Motor neuron (in vitro differentiated cells): ENCODE data around the gene NMRK2. TPM values are rescaled to one million over a fixed set of nuclear protein-coding genes. Genes with fewer than 3 reads are reported as not detected.

Source experiments
- ATAC-seq, 8 experiments: fragments of 200-7000 bp; cut with Tn5 transposase; replicated peaks in 6 of 8; 2 replicates each; pipeline ENCODE4 v1.8.0; 2021; ENCODE audit warnings: mild to moderate bottlenecking in 8 of 8, moderate library complexity in 8 of 8
- H3K27ac ChIP-seq, 2 donors: fragments of 250-450 bp; sonication (Bioruptor Pico); 2 replicates each; pipeline ENCODE4 v1.9.0; 2021; ENCODE audit warnings: antibody characterized with exemption in 2 of 2, mild to moderate bottlenecking in 2 of 2, moderate library complexity in 1 of 2
- H3K4me1 ChIP-seq, 2 donors: fragments of 250-450 bp; sonication (Bioruptor Pico); replicated peaks in 1 of 2; 2 replicates each; pipeline ENCODE4 v1.6.1; 2021; ENCODE audit warnings: antibody characterized with exemption in 2 of 2, mild to moderate bottlenecking in 2 of 2, moderate library complexity in 1 of 2
- H3K4me3 ChIP-seq, 5 donors: fragments of 250-450 bp; sonication (Bioruptor Pico); 2 replicates each; pipeline ENCODE4 v1.9.0; 2021; ENCODE audit warnings: antibody characterized with exemption in 5 of 5, mild to moderate bottlenecking in 5 of 5, moderate library complexity in 4 of 5
- WGBS, 10 experiments: fragments of 450-650 bp; shearing (Covaris generic); methylation state at CpG; one replicate each; pipeline ENCODE4 v1.0.0; 2022; 5-methylcytosine and 5-hydroxymethylcytosine counted together
- in situ Hi-C, 9 experiments: fragments of 400-800 bp; cut with MboI; loops; one replicate each; pipeline ENCODE4 v1.15.0; 2021; ENCODE audit warnings: low sequenced_read_pairs in 9 of 9, low pct_unique_long_range_greater_than_20kb in 2 of 9; ENCODE audit not compliant: unreplicated experiment in 9 of 9
- total RNA-seq, 8 experiments: library from RNA; unstranded; fragments of 300-600 nt; gene quantifications; 2 replicates each; pipeline versions ENCODE4 v1.2.3 to v1.2.4, GENCODE V29; 2022

NMRK2 gene
- total RNA-seq, 8 experiments from 2014 or later = not detected

- WGBS, 10 experiments = 0 to 80% (median 70%) methylated on average over 1 to 6 of the region's 7 CpGs; no CpG with 5 or more reads in 5 of the 10 experiments
- H3K27ac ChIP-seq = no peak overlapping the region
These were observed 50.7 kb downstream of the NMRK2 start for GRCh38 chr19:3983542-3983914.

GRCh38 chr19:3983936-3984583 lies 51.2 kb downstream of the NMRK2 start:
- ATAC-seq = peak in 2 of 8 experiments; percentile 0 to 4
- in situ Hi-C loops = no loop called here
- Histone ChIP-seq H3K27ac (peak overlapping the region; percentile 82 to 94), H3K4me1 (peaks cover 11 to 16% of the 10 kb centered on the region in 2 donors), H3K4me3 (peak overlapping the region; percentile 92 to 99 (median 96))
- WGBS, 10 experiments = 0 to 60% (median 14%) methylated on average over 1 to 13 of the region's 30 CpGs; no CpG with 5 or more reads in 2 of the 10 experiments

More at GRCh38 chr19:3983542-3983914, 50.7 kb downstream of the NMRK2 start:
- peaks cover 11 to 16% of the 10 kb centered on the region in 2 donors for H3K4me1 ChIP-seq
- in situ Hi-C loops = no loop called here
- H3K4me3 ChIP-seq = peak overlapping the region in 4 of 5 donors; percentile 92 to 98 (median 96)
- no peak for ATAC-seq

- H3K27ac ChIP-seq = peak overlapping the region; percentile 82 to 94
- WGBS, 10 experiments = 0% methylated on average over 1 to 8 of the region's 10 CpGs; no CpG with 5 or more reads in 3 of the 10 experiments
These were observed 51.7 kb downstream of the NMRK2 start for GRCh38 chr19:3984584-3984907.

GRCh38 chr19:3984908-3985642 lies 52.2 kb downstream of the NMRK2 start, which contains the start of gene EEF2:
TSS of gene EEF2 (minus strand) at chr19:3985463. CDS start at chr19:3985380, 83 bp downstream.
- peaks cover 11 to 16% of the 10 kb centered on the region in 2 donors for H3K4me1 ChIP-seq
- H3K4me3 ChIP-seq = peak within 1 kb of the TSS; percentile 92 to 99 (median 96)
- in situ Hi-C loops = no loop called here
- peak within 1 kb of the TSS; percentile 82 to 94 for H3K27ac ChIP-seq
- peak; percentile 6 to 57 (median 39) for ATAC-seq
- WGBS, 10 experiments = 0 to 3% (median 0%) methylated on average over 1 to 16 of the region's 80 CpGs; no CpG with 5 or more reads in 4 of the 10 experiments

More at GRCh38 chr19:3984584-3984907, 51.7 kb downstream of the NMRK2 start:
- Histone ChIP-seq H3K4me1 (peaks cover 11 to 16% of the 10 kb centered on the region in 2 donors), H3K4me3 (peak overlapping the region; percentile 92 to 99 (median 96))
- in situ Hi-C loops = no loop called here
- ATAC-seq = no peak

- Histone ChIP-seq H3K4me3 (peak overlapping the region; percentile 92 to 99 (median 96)), H3K27ac (peak overlapping the region in 1 of 2 donors; percentile 0), H3K4me1 (peaks cover 11 to 16% of the 10 kb centered on the region in 2 donors)
- ATAC-seq = peak in 1 of 8 experiments; percentile 2
- in situ Hi-C loops = no loop called here
- 0 to 6% (median 2%) methylated on average over 2 to 17 of the region's 19 CpGs; no CpG with 5 or more reads in 2 of the 10 experiments for WGBS, 10 experiments
These were observed 52.9 kb downstream of the NMRK2 start for GRCh38 chr19:3985643-3986259.

GRCh38 chr19:3986260-3987041 lies 53.6 kb downstream of the NMRK2 start:
- ATAC-seq = peak; percentile 7 to 44 (median 32)
- WGBS, 10 experiments = 0 to 7% (median 0%) methylated on average over 4 to 20 of the region's 21 CpGs
- Histone ChIP-seq H3K27ac (peak overlapping the region in 1 of 2 donors; percentile 0), H3K4me1 (peaks cover 11 to 16% of the 10 kb centered on the region in 2 donors), H3K4me3 (peak overlapping the region; percentile 92 to 99 (median 96))
- in situ Hi-C loops = no loop called here

GRCh38 chr19:3987619-3988371 lies 54.9 kb downstream of the NMRK2 start:
- ATAC-seq = peak in 7 of 8 experiments; percentile 0 to 44 (median 23)
- peak overlapping the region; percentile 11 to 46 for H3K27ac ChIP-seq
- peak overlapping the region; percentile 29 to 98 (median 95) for H3K4me3 ChIP-seq
- in situ Hi-C loops = no loop called here
- WGBS, 10 experiments = 4 to 40% (median 15%) methylated on average over 1 to 25 of the region's 30 CpGs; no CpG with 5 or more reads in 2 of the 10 experiments
- H3K4me1 ChIP-seq = peaks cover 11 to 16% of the 10 kb centered on the region in 2 donors

- in situ Hi-C loops = no loop called here
- WGBS, 10 experiments = 60 to 100% (median 84%) methylated on average over 1 to 3 of the region's 3 CpGs
- no peak overlapping the region for H3K4me3 ChIP-seq
These were observed 57.9 kb downstream of the NMRK2 start for GRCh38 chr19:3990815-3991117.

More at GRCh38 chr19:3990815-3991117, 57.9 kb downstream of the NMRK2 start:
- no peak overlapping the region for H3K27ac ChIP-seq
- no peak for ATAC-seq
- peaks cover 0 to 6% of the 10 kb centered on the region in 2 donors for H3K4me1 ChIP-seq

Other genes starting within 250 kb of the NMRK2 start
- gene PIP5K1C, start 232.6 kb upstream of the NMRK2 start, total RNA-seq = 10 to 100 TPM in 6 of 8 experiments, 1 to 10 TPM in 2; 6.7 to 21.4 (median 13.7) TPM
- gene TJP3, start 224.7 kb upstream of the NMRK2 start, total RNA-seq = 1 to 10 TPM in 2 of 8 experiments, under 1 TPM in 3, not detected in 3; 0.41 to 7.4 (median 0.96) TPM
- 10 to 100 TPM; 12.3 to 26.3 (median 16.8) TPM for gene APBA3, start 171.4 kb upstream of the NMRK2 start, total RNA-seq
- gene MRPL54, start 170.4 kb upstream of the NMRK2 start, total RNA-seq = 100 to 1,000 TPM in 1 of 8 experiments, 10 to 100 TPM in 7; 62.6 to 106 (median 86.6) TPM
- under 1 TPM in 7 of 8 experiments, not detected in 1; 0.05 to 1.00 (median 0.21) TPM for gene RAX2, start 160.8 kb upstream of the NMRK2 start, total RNA-seq
- 1 to 10 TPM in 4 of 8 experiments, under 1 TPM in 4; 0.29 to 1.8 (median 1.0) TPM for gene MATK, start 146.7 kb upstream of the NMRK2 start, total RNA-seq
- gene ZFR2, start 64.0 kb upstream of the NMRK2 start, total RNA-seq = 10 to 100 TPM in 1 of 8 experiments, 1 to 10 TPM in 6, under 1 TPM in 1; 0.36 to 11.7 (median 7.2) TPM
- gene ATCAY, start 52.4 kb upstream of the NMRK2 start, total RNA-seq = 10 to 100 TPM in 5 of 8 experiments, under 1 TPM in 2, not detected in 1; 0.10 to 58.2 (median 48.6) TPM
- gene DAPK3, start 38.0 kb downstream of the NMRK2 start, total RNA-seq = 10 to 100 TPM; 42.4 to 63.4 (median 50.8) TPM
- gene EEF2, start 52.4 kb downstream of the NMRK2 start, total RNA-seq = 1,000 to 10,000 TPM; 3,034 to 7,601 (median 4,897) TPM
- 10 to 100 TPM; 11.6 to 31.8 (median 22.6) TPM for gene PIAS4, start 74.7 kb downstream of the NMRK2 start, total RNA-seq
- 10 to 100 TPM in 2 of 8 experiments, 1 to 10 TPM in 6; 1.6 to 13.5 (median 4.1) TPM for gene ZBTB7A, start 133.8 kb downstream of the NMRK2 start, total RNA-seq
- gene MAP2K2, start 191.1 kb downstream of the NMRK2 start, total RNA-seq = 100 to 1,000 TPM in 4 of 8 experiments, 10 to 100 TPM in 4; 77.0 to 159 (median 99.6) TPM
- gene CREB3L3, start 220.6 kb downstream of the NMRK2 start, total RNA-seq = under 1 TPM in 5 of 8 experiments, not detected in 3; 0.08 to 0.59 (median 0.20) TPM
- gene SIRT6, start 249.5 kb downstream of the NMRK2 start, total RNA-seq = 10 to 100 TPM; 20.7 to 30.7 (median 22.4) TPM
- 1 to 10 TPM in 5 of 8 experiments, under 1 TPM in 3; 0.29 to 4.0 (median 1.2) TPM for gene ANKRD24, start 249.6 kb downstream of the NMRK2 start, total RNA-seq